Omental fat pad (tissue), 4 donors: Measurements from ENCODE around the gene EPB41L4B. TPM values are rescaled to one million over a fixed set of nuclear protein-coding genes. Genes with fewer than 3 reads are reported as not detected.

Experiments used
- ATAC-seq: fragments of 150-250 bp; one replicate; pipeline ENCODE4 v1.9.1; 2016; ENCODE audit warnings: mild to moderate bottlenecking, moderate library complexity; ENCODE audit not compliant: low FRiP score
- DNase-seq: peaks from one replicate; pipeline ENCODE4 v3.0.0-alpha.2; 2019; ENCODE audit warnings: low spot score
- CTCF ChIP-seq, 3 donors: fragments of 450-650 bp; IDR thresholded peaks; one replicate each; pipeline ENCODE4 v1.5.1; 2016 to 2017; ENCODE audit warnings: antibody characterized with exemption in 3 of 3, mild to moderate bottlenecking in 3 of 3, moderate library complexity in 2 of 3
- total RNA-seq, 4 donors: library from RNA; depleted of rRNA; stranded (reverse); fragments of >200 nt; gene quantifications; one replicate each; pipeline ENCODE4 v1.1.0, GENCODE V29; 2016

Gene EPB41L4B
- total RNA-seq, 4 donors from 2014 or later: 6.3 to 47.7 (median 33.6) TPM

- DNase-seq (no peak), ATAC-seq (no peak)
- TF ChIP-seq CTCF (IDR thresholded peaks at IDR 0.05): no peak
These were observed 14.3 kb upstream of the EPB41L4B start for GRCh38 chr9:109335121-109335520.

- ATAC-seq (no peak), DNase-seq (no peak)
- no peak for TF ChIP-seq CTCF (IDR thresholded peaks at IDR 0.05)
These were observed 10.5 kb upstream of the EPB41L4B start for GRCh38 chr9:109331353-109331752.

GRCh38 chr9:109329638-109330258, 8.9 kb upstream of the EPB41L4B start:
- no peak for TF ChIP-seq CTCF (IDR thresholded peaks at IDR 0.05)
- no peak for DNase-seq
- ATAC-seq: peak; percentile 24

- DNase-seq (no peak), ATAC-seq (peak; percentile 93)
These were observed 8.2 kb upstream of the EPB41L4B start for GRCh38 chr9:109328978-109329637.

GRCh38 chr9:109325089-109325488, 4.2 kb upstream of the EPB41L4B start:
- no peak for ATAC-seq
- DNase-seq: no peak
- TF ChIP-seq CTCF (IDR thresholded peaks at IDR 0.05): no peak

More at GRCh38 chr9:109328978-109329637, 8.2 kb upstream of the EPB41L4B start:
- TF ChIP-seq CTCF (IDR thresholded peaks at IDR 0.05): no peak

- no peak for TF ChIP-seq CTCF (IDR thresholded peaks at IDR 0.05)
- ATAC-seq: no peak
These were observed 2.9 kb upstream of the EPB41L4B start for GRCh38 chr9:109323771-109324170.

GRCh38 chr9:109321727-109322126, 868 bp upstream of the EPB41L4B start:
- DNase-seq: no peak
- ATAC-seq: no peak
- no peak for TF ChIP-seq CTCF (IDR thresholded peaks at IDR 0.05)

More at GRCh38 chr9:109323771-109324170, 2.9 kb upstream of the EPB41L4B start:
- no peak for DNase-seq
